Stimulated activated CD8-positive, alpha-beta memory T cell treated with anti-CD3 and anti-CD28 coated beads, Interleukin-15, amount 100 ng/mL, for 1 hour (primary cell): Measurements from ENCODE around the gene DNAH7.
"Not testable (repeated sequence)": the region's sequence is repeated elsewhere in the genome, so short reads cannot be mapped to it uniquely, and the experiment has no call there.

ENCODE experiments used
- DNase-seq: peaks from one replicate; pipeline ENCODE4 v3.0.0-alpha.2; 2020; ENCODE audit warnings: low read depth

DNAH7 gene

DNA sequence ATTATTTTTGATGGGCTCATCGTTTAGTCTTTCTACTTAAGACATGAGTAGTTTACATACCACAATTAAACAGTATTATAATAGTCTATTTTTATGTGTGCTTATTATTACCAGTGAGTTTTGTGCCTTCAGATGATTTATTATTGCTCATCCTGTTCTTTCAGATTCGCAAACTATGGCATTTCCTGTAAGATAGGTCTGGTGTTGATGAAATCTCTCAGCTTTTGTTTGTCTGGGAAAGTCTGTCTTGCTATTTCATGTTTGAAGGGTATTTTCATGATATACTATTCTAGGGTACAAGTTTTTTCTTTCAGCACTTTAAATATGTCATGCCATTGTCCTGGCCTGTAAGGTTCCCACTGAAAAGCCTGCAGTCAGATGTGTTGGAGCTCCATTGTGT is 101.3 kb downstream of the DNAH7 start:
- DNase-seq, result no peak

GRCh38 chr2:195961873-195962272 is 106.8 kb downstream of the DNAH7 start:
- DNase-seq, result no peak

- DNase-seq, result no peak
Measured at GRCh38 chr2:195959341-195959740, 109.3 kb downstream of the DNAH7 start.

GRCh38 chr2:195956725-195957124 is 111.9 kb downstream of the DNAH7 start:
- no peak for DNase-seq

GRCh38 chr2:195945056-195945455 is 123.6 kb downstream of the DNAH7 start:
- no peak for DNase-seq

- DNase-seq, result no peak
Measured at GRCh38 chr2:195937176-195937575, 131.5 kb downstream of the DNAH7 start.

- no peak for DNase-seq
Measured at GRCh38 chr2:195934484-195934883, 134.2 kb downstream of the DNAH7 start.

DNA sequence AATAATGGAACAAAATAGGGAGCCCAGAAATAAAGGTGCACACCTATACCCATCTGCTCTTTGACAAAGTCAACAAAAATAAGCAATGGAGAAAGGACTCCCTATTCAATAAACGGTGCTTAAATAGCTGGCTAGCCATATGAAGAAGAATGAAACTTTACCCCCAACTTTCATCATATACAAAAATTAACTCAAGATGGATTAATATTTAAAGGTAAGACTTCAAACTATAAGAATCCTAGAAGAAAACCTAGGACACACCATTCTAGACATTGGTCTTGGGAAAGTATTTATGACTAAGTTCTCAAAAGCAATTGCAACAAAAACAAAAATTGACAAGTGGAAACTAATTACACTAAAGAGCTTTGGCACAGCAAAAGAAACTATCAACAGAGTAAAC is 139.1 kb downstream of the DNAH7 start:
- no peak for DNase-seq

GRCh38 chr2:195925120-195925519 is 143.5 kb downstream of the DNAH7 start:
- DNase-seq, result no peak

GRCh38 chr2:195923889-195924288 is 144.7 kb downstream of the DNAH7 start:
- no peak for DNase-seq

DNA sequence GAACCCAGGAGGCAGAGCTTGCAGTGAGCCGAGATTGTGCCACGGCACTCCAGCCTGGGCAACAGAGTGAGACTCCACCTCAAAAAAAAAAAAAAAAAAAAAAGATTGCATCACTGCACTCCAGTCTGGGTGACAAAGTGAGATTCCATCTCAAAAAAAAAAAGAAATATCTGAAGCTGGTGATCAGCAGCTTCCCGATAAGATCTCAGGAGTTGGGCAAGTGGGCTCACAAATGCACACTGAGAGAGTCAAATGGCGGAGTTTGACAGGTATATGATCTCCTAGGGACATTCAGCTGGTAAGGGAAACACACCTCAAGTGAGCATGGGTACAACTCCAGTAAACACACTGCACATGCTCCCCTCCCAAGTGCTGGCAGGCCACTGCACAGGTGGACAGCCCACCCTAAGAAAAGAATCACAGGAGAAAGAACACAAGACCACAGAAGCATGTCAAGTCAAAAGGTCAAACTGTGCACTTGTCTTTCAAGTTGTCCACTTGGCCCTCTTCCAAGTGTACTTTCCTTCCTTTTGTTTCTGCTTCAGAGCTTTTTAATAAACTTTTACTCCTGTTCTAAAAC is 151.5 kb downstream of the DNAH7 start:
- not testable (repeated sequence) for DNase-seq

GRCh38 chr2:195912079-195912478 is 156.6 kb downstream of the DNAH7 start:
- no peak for DNase-seq

DNA sequence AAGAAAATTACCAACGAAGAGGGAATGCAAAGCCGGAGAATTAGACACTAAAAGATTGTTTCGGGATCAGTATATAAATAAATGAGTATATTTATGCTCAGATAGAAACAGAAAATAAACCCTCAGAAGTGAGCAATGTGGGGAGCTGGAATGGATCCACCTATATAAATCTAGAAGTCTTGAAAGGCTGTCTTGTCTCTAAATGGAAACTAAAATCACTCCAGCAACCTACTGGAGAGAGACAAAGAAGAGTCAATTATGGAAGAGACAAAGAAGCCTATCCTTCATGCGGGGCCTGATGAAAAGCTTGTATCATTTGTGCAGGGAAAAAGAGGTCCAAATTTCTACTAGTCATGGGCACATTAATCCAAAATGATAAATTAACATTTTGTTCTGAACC is 158.1 kb downstream of the DNAH7 start:
- no peak for DNase-seq

- no peak for DNase-seq
Measured at GRCh38 chr2:195909926-195910325, 158.7 kb downstream of the DNAH7 start.

DNA sequence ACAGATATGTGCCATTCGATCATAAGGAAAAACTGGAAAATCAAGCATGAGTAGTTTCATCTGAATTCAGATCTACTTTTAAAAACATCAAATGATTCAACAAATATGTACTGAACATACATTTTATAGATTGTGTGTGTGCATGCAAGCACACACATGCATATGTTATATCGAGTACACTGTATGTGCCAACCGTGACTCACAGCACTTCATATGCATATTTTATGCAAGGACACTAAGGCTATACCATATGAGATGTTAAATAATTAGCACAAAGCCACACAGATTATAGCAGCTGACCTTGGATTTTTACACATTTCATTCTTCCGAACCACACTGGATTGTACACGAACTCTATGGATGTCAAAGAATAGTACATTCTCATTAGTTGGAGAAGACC is 161.2 kb downstream of the DNAH7 start:
- no peak for DNase-seq

DNA sequence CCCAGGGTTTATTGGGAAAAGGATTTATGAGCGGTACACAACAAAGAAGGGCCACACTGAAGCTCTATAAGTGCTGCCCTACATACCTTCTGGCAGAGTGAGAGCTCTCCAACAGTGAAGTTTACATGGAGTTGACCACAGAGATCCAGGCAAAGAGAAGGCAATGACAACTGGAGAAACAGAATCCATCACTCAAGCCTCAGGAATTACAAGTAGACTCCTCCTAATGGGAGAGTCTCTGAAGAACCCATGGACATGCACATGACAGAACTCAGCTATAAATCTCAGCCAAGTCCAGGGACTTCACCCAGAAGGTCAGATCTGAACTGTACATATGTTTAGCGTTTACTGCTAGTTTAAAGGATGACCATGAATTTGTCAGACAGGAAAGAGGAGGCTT is 164.7 kb downstream of the DNAH7 start:
- no peak for DNase-seq

DNA sequence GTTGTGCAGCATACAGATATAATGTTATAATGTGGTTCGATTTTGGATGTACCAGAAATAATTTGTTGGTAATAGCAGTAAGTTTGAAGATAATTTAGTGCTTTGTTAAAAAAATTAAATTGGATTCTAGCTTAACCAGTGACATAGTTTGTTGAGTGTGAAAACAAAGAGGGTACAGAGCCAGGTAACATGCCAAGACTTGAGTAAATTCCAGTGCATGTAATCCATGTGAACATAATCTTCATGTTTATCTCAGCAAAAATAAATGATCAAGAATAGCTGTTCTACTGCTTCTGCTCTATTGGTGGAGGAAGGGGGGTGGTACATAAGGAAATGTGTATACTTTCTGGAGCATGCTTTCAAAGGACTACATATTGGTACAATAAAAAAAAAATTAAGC is 165.8 kb downstream of the DNAH7 start:
- DNase-seq, result no peak

GRCh38 chr2:195899226-195899625 is 169.4 kb downstream of the DNAH7 start:
- no peak for DNase-seq

GRCh38 chr2:195898505-195899191 is 170.0 kb downstream of the DNAH7 start:
- DNase-seq, result no peak

- no peak for DNase-seq
Measured at GRCh38 chr2:195891081-195891480, 177.6 kb downstream of the DNAH7 start.

DNA sequence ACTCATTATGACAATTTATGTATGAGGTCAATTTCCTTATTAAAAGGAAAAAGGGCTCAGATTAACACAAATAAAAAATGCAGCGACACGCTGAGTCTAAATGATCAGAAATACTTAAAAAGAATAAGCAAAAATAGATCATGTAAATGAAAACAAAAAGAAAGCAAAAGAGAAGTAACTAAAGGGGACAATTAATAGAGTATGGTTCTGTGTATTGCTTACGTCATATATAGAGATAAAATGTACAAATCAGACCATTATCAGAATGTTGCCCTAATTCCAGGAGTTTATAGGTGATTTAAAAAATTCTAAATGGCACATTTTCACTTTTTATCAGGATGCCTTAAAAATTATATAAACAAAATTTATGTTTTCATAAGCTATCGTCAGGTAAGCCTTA is 189.5 kb downstream of the DNAH7 start:
- DNase-seq, result no peak

DNA sequence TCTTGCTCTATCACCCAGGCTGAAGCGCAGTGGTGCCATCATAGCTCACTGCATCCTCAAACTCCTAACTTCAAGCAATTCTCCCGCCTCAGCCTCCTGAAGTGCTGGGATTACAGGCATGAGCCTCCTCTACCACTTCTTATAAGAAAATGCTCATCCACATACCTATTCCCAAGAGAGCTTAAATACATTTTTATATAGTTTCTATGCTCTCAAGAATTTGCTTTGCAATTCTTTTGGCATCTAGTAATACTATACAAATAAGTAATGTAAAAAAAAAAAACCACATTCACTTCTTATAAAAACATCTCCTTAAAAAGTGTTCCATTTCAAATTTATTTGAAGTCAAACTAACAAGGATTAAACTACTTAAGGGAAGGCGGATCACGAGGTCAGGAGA is 197.3 kb downstream of the DNAH7 start:
- no peak for DNase-seq

- no peak for DNase-seq
Measured at GRCh38 chr2:195864316-195864715, 204.3 kb downstream of the DNAH7 start.

GRCh38 chr2:195863564-195863963 is 205.1 kb downstream of the DNAH7 start:
- no peak for DNase-seq
